Ovary (tissue), 3 donors: ENCODE results near the gene PRDM15.

Source experiments
- CTCF ChIP-seq, 3 donors: fragments of 450-650 bp in 2 of 3; fragments of 200-600 bp in 1 of 3; IDR thresholded peaks; one replicate each; pipeline versions ENCODE4 v1.5.1 to v1.8.0; 2016 to 2022; ENCODE audit warnings: antibody characterized with exemption in 3 of 3, mild to moderate bottlenecking in 1 of 3
- POLR2A ChIP-seq: fragments of 450-650 bp; IDR thresholded peaks from one replicate; pipeline ENCODE4 v1.6.1; 2017; ENCODE audit warnings: antibody characterized with exemption, mild to moderate bottlenecking, moderate library complexity
- donor health status: DM: no; HTN: no; CAD: no.

- no peak for TF ChIP-seq POLR2A
- no peak for TF ChIP-seq CTCF (IDR thresholded peaks at IDR 0.05)
Observed at GRCh38 chr21:41760411-41760810, 118.7 kb downstream of the PRDM15 start.
